Measurements from ENCODE around the gene ZNF675. TPM values are rescaled to one million over a fixed set of nuclear protein-coding genes. Genes with fewer than 3 reads are reported as not detected.
"Not testable (repeated sequence)": the region's sequence is repeated elsewhere in the genome, so short reads cannot be mapped to it uniquely, and the experiment has no call there.

The ZNF675 gene
- total RNA-seq, result 7.6 and 10.0 TPM in 2 replicates

DNA sequence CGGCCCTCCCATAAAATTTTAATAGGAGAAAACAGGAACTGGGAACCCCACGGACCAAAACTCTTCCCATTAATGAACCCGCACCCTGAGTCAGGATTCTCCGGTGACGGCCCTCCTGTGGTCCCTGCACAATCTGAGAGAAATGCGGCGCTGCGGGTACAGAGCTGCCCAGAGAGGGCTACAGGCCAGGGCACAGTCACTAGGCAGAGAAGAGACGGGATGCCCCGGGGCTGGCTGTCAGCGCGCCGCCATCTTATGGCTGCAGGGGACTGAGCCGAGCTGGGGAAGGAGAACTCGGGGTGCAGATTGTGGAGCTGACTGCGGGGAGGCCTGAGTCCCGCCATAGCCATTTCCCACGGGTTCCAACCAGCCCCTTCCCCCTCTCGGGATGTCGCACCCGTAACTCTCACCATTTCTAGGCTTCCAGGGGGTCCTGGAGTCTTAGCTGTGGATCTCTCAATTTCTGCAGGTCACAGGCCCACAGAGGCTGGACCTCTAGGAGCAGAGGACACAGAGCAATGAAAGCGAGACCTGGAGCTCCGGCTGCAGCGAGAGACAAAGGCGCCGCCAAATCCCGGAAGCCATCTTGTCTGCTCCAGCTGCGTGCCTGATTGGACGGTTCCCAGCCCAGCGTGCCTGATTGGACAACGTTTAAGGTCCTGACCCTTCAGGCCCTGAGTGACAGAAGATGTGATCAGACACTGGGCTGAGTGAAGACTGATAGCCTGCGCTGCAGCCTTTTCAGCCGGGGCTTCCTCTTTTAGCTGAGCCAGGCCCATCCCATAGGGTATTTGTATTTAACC, at the start of gene ZNF675:
TSS of gene ZNF675 (minus strand) at position 592 of the 803 bp plus-strand sequence. CDS start at position 413, 179 bp downstream.
- Histone ChIP-seq H3K4me3 (ENCODE audit: insufficient read depth, low read length) (peak within 1 kb of the TSS; percentile 94), H3K27ac (ENCODE audit: low read depth, low read length) (peak within 1 kb of the TSS; percentile 87), H3K4me2 (ENCODE audit: insufficient read depth, low read length) (peak within 1 kb of the TSS; percentile 87), H3K9me3 (ENCODE audit: low read depth, low read length) (no peaks in the 10 kb centered on the region), H4K20me1 (ENCODE audit: insufficient read depth, low read length) (no peaks in the 10 kb centered on the region), H3K27me3 (ENCODE audit: insufficient read depth, low read length) (no peaks in the 10 kb centered on the region), H2AFZ (ENCODE audit: low read length) (peak within 1 kb of the TSS; percentile 99), H3K36me3 (ENCODE audit: insufficient read depth, low read length) (no peaks in the 10 kb centered on the region), H3K79me2 (ENCODE audit: insufficient read depth, low read length) (peaks cover 34% of the 10 kb centered on the region), H3K4me1 (ENCODE audit: insufficient read depth, low read length) (peaks cover 4% of the 10 kb centered on the region)
- TF ChIP-seq, protein P1, sequence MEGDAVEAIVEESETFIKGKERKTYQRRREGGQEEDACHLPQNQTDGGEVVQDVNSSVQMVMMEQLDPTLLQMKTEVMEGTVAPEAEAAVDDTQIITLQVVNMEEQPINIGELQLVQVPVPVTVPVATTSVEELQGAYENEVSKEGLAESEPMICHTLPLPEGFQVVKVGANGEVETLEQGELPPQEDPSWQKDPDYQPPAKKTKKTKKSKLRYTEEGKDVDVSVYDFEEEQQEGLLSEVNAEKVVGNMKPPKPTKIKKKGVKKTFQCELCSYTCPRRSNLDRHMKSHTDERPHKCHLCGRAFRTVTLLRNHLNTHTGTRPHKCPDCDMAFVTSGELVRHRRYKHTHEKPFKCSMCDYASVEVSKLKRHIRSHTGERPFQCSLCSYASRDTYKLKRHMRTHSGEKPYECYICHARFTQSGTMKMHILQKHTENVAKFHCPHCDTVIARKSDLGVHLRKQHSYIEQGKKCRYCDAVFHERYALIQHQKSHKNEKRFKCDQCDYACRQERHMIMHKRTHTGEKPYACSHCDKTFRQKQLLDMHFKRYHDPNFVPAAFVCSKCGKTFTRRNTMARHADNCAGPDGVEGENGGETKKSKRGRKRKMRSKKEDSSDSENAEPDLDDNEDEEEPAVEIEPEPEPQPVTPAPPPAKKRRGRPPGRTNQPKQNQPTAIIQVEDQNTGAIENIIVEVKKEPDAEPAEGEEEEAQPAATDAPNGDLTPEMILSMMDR (IDR thresholded peaks at IDR 0.05; ENCODE audit: extremely low read depth, low read depth, low read length), result no peak
- DNase-seq (ENCODE audit: insufficient read length, low spot score, missing footprints), result peak; percentile 94

DNA sequence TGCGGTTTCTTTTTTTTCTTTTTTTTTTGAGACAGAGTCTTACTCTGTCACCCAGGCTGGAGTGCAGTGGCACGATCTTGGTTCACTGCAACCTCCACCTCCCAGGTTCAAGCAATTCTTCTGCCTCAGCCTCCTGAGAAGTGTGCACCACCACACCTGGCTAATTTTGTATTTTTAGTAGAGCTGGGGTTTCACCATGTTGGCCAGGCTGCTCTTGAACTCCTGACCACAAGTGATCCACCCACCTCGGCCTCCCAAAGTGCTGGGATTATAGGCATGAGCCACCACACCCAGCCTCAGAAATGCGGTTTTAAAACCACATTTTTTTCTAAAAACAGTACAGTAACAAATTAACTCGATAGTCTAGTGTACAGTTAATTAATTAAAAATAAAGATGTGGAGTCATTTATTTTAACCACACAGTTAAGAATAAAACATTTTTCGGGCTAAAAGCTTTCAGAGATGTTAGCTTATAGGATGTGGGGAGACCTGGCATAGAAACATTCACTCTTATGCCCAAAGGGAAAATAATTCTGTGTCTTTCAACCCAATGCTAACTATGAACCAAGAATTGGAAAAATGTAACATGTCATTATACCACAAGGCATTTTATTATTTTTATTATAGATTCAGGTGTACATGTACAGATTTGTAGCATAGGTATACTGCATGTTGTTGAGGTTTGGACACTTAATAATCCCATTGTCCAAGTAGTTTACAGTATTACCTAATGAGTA, 43.9 kb upstream of the ZNF675 start:
- not testable (repeated sequence) for H3K36me3 ChIP-seq (ENCODE audit: insufficient read depth, low read length)

DNA sequence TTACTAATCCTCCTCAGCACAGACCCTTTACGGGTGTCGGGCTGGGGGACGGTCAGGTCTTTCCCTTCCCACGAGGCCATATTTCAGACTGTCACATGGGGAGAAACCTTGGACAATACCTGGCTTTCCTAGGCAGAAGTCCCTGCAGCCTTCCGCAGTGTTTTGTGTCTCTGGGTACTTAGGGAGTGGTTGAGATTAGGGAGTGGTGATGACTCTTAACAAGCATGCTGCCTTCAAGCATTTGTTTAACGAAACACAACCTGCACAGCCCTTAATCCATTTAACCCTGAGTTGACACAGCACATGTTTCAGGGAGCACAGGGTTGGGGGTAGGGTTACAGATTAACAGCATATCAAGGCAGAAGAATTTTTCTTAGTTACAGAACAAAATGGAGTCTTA, 37.1 kb upstream of the ZNF675 start:
- DNase-seq (ENCODE audit: insufficient read length, low spot score, missing footprints); H3K4me2 ChIP-seq (ENCODE audit: insufficient read depth, low read length); H3K36me3 ChIP-seq (ENCODE audit: insufficient read depth, low read length); H3K4me1 ChIP-seq (ENCODE audit: insufficient read depth, low read length); H3K27ac ChIP-seq (ENCODE audit: low read depth, low read length); H2AFZ ChIP-seq (ENCODE audit: low read length); H3K4me3 ChIP-seq (ENCODE audit: insufficient read depth, low read length); H4K20me1 ChIP-seq (ENCODE audit: insufficient read depth, low read length); H3K79me2 ChIP-seq (ENCODE audit: insufficient read depth, low read length); H3K27me3 ChIP-seq (ENCODE audit: insufficient read depth, low read length); H3K9me3 ChIP-seq (ENCODE audit: low read depth, low read length): not testable (repeated sequence)

More for the DNA sequence above, 43.9 kb upstream of the ZNF675 start:
- H3K4me1 ChIP-seq (ENCODE audit: insufficient read depth, low read length); H3K4me2 ChIP-seq (ENCODE audit: insufficient read depth, low read length); H3K79me2 ChIP-seq (ENCODE audit: insufficient read depth, low read length); H3K27me3 ChIP-seq (ENCODE audit: insufficient read depth, low read length); H2AFZ ChIP-seq (ENCODE audit: low read length); H3K4me3 ChIP-seq (ENCODE audit: insufficient read depth, low read length); H3K9me3 ChIP-seq (ENCODE audit: low read depth, low read length); H3K27ac ChIP-seq (ENCODE audit: low read depth, low read length); H4K20me1 ChIP-seq (ENCODE audit: insufficient read depth, low read length); DNase-seq (ENCODE audit: insufficient read length, low spot score, missing footprints): not testable (repeated sequence)

DNA sequence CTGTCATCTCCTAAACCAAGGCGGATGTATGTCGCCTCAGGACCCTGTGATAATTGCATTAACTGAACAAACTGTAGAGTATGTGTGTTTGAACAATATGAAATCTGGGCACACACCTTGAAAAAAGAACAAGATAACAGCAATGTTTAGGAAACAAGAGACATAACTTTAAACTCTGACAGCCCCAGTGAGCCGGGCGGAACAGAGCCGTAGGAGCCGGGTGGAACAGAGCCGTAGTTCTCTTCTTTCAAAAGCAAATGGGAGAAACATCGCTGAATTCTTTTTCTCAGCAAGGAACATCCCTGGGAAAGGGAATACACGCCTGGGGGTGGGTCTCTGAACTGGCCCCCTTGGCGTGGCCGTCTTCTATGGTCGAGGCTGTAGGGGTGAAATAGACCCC, 31.8 kb upstream of the ZNF675 start:
- no peak overlapping the region for H3K4me2 ChIP-seq (ENCODE audit: insufficient read depth, low read length)
- TF ChIP-seq, protein P1 (IDR thresholded peaks at IDR 0.05; ENCODE audit: extremely low read depth, low read depth, low read length), result no peak
- H3K4me3 ChIP-seq (ENCODE audit: insufficient read depth, low read length), result no peak overlapping the region
- no peaks in the 10 kb centered on the region for H3K36me3 ChIP-seq (ENCODE audit: insufficient read depth, low read length)
- H3K27ac ChIP-seq (ENCODE audit: low read depth, low read length), result no peak overlapping the region
- DNase-seq (ENCODE audit: insufficient read length, low spot score, missing footprints), result no peak
- no peaks in the 10 kb centered on the region for H3K4me1 ChIP-seq (ENCODE audit: insufficient read depth, low read length)
- no peak overlapping the region for H2AFZ ChIP-seq (ENCODE audit: low read length)
- no peaks in the 10 kb centered on the region for H3K27me3 ChIP-seq (ENCODE audit: insufficient read depth, low read length)
- no peaks in the 10 kb centered on the region for H3K79me2 ChIP-seq (ENCODE audit: insufficient read depth, low read length)
- no peaks in the 10 kb centered on the region for H4K20me1 ChIP-seq (ENCODE audit: insufficient read depth, low read length)
- no peaks in the 10 kb centered on the region for H3K9me3 ChIP-seq (ENCODE audit: low read depth, low read length)
